HG03565 (cell line): Measurements from ENCODE around the gene CROCC.
"Not testable (repeated sequence)": the region's sequence is repeated elsewhere in the genome, so short reads cannot be mapped to it uniquely, and the experiment has no call there.

Source experiments
- ATAC-seq: cut with Tn5 transposase; IDR thresholded peaks from one replicate; pipeline ENCODE4 v1.9.1; 2021; ENCODE audit warnings: mild to moderate bottlenecking, moderate library complexity; ENCODE audit not compliant: unreplicated experiment

The CROCC gene

GRCh38 chr1:16936580-16936979 is 14.8 kb downstream of the CROCC start:
- not testable (repeated sequence) for ATAC-seq

GRCh38 chr1:16938351-16939321 is 16.9 kb downstream of the CROCC start:
- ATAC-seq: no peak

GRCh38 chr1:16939386-16940180 is 17.9 kb downstream of the CROCC start:
- ATAC-seq: not testable (repeated sequence)

GRCh38 chr1:16944038-16944437 is 22.3 kb downstream of the CROCC start:
- ATAC-seq: no peak

- not testable (repeated sequence) for ATAC-seq
Measured at GRCh38 chr1:16945512-16945911, 23.8 kb downstream of the CROCC start.

- ATAC-seq: not testable (repeated sequence)
Measured at GRCh38 chr1:16946185-16946584, 24.5 kb downstream of the CROCC start.

GRCh38 chr1:16946646-16947045 is 24.9 kb downstream of the CROCC start:
- ATAC-seq: no peak

- ATAC-seq: not testable (repeated sequence)
Measured at GRCh38 chr1:16948282-16948891, 26.7 kb downstream of the CROCC start.

GRCh38 chr1:16949026-16949425 is 27.3 kb downstream of the CROCC start:
- ATAC-seq: not testable (repeated sequence)

- ATAC-seq: not testable (repeated sequence)
Measured at GRCh38 chr1:16952376-16952775, 30.6 kb downstream of the CROCC start.

GRCh38 chr1:16954579-16954978 is 32.8 kb downstream of the CROCC start:
- ATAC-seq: no peak

- ATAC-seq: no peak
Measured at GRCh38 chr1:16955186-16955585, 33.5 kb downstream of the CROCC start.

- no peak for ATAC-seq
Measured at GRCh38 chr1:16956775-16957174, 35.0 kb downstream of the CROCC start.

- no peak for ATAC-seq
Measured at GRCh38 chr1:16957731-16958130, 36.0 kb downstream of the CROCC start.

- ATAC-seq: no peak
Measured at GRCh38 chr1:16958475-16958874, 36.7 kb downstream of the CROCC start.

GRCh38 chr1:16960560-16961296 is 39.0 kb downstream of the CROCC start:
- ATAC-seq: peak; percentile 49

- ATAC-seq: no peak
Measured at GRCh38 chr1:16961297-16962133, 39.8 kb downstream of the CROCC start.

- ATAC-seq: not testable (repeated sequence)
Measured at GRCh38 chr1:16964169-16964568, 42.4 kb downstream of the CROCC start.

- ATAC-seq: no peak
Measured at GRCh38 chr1:16965486-16966067, 43.8 kb downstream of the CROCC start.
